Bronchial epithelial cell (primary cell): ENCODE measurements around the gene ETNK2. TPM values are rescaled to one million over a fixed set of nuclear protein-coding genes. Genes with fewer than 3 reads are reported as not detected.

Experiments
- DNase-seq: peaks from one replicate; pipeline ENCODE4 v3.0.0-alpha.2; 2010; ENCODE audit warnings: low read depth
- FAIRE-seq: peaks from 2 replicates; lab custom pipeline; 2011; peaks lifted over from hg19 to GRCh38; lab: Jason Lieb, UNC
- H3K27me3 ChIP-seq: 2 replicates; pipeline ENCODE4 v1.5.1; 2011; ENCODE audit warnings: low read length; ENCODE audit not compliant: control insufficient read depth, insufficient read depth
- H3K36me3 ChIP-seq: 2 replicates; pipeline ENCODE4 v1.5.1; 2011; ENCODE audit warnings: low read length; ENCODE audit not compliant: control insufficient read depth, insufficient read depth
- H3K4me3 ChIP-seq: 2 replicates; pipeline ENCODE4 v1.5.1; 2011; ENCODE audit warnings: mild to moderate bottlenecking, low read depth, low read length, control low read depth
- total RNA-seq: library from RNA; depleted of rRNA; stranded (reverse); fragments of >200 nt; gene quantifications from 2 replicates; pipeline ENCODE4 v1.2.1, GENCODE V29; 2014
- TF ChIP-seq, protein P1 (sequence below): IDR thresholded peaks from 2 replicates; pipeline ENCODE4 v1.5.1; 2011; ENCODE audit warnings: mild to moderate bottlenecking, moderate library complexity, low read length, control low read depth, inconsistent platforms; ENCODE audit not compliant: insufficient read depth, severe bottlenecking

Gene ETNK2
- total RNA-seq, 1 donor from 2014 or later, result 58.7 TPM

DNA sequence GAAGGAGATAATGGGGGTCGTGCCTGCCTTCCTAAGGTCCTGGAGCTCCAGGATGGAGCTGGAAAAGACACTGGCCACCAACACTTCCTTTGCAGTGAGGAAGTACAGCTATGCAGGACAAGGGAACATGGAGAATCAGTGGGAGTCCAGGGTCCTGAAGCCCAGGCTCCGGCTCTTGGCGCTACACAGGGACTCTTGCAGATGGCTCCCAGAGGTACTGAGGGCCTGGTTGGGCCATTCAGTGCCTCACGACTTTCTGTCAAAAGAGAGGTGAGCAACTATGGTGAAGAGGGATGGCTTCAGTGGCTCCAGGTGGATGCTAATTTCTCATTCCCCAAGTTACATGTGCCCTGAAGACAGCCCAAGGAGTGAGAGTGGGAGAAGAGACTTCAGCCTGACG lies 1.8 kb upstream of the ETNK2 start:
- Histone ChIP-seq H3K4me3 (no peak overlapping the region), H3K36me3 (no peaks in the 10 kb centered on the region), H3K27me3 (no peaks in the 10 kb centered on the region)
- no peak for DNase-seq
- TF ChIP-seq, protein P1, sequence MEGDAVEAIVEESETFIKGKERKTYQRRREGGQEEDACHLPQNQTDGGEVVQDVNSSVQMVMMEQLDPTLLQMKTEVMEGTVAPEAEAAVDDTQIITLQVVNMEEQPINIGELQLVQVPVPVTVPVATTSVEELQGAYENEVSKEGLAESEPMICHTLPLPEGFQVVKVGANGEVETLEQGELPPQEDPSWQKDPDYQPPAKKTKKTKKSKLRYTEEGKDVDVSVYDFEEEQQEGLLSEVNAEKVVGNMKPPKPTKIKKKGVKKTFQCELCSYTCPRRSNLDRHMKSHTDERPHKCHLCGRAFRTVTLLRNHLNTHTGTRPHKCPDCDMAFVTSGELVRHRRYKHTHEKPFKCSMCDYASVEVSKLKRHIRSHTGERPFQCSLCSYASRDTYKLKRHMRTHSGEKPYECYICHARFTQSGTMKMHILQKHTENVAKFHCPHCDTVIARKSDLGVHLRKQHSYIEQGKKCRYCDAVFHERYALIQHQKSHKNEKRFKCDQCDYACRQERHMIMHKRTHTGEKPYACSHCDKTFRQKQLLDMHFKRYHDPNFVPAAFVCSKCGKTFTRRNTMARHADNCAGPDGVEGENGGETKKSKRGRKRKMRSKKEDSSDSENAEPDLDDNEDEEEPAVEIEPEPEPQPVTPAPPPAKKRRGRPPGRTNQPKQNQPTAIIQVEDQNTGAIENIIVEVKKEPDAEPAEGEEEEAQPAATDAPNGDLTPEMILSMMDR, result no peak
- no peak for FAIRE-seq

DNA sequence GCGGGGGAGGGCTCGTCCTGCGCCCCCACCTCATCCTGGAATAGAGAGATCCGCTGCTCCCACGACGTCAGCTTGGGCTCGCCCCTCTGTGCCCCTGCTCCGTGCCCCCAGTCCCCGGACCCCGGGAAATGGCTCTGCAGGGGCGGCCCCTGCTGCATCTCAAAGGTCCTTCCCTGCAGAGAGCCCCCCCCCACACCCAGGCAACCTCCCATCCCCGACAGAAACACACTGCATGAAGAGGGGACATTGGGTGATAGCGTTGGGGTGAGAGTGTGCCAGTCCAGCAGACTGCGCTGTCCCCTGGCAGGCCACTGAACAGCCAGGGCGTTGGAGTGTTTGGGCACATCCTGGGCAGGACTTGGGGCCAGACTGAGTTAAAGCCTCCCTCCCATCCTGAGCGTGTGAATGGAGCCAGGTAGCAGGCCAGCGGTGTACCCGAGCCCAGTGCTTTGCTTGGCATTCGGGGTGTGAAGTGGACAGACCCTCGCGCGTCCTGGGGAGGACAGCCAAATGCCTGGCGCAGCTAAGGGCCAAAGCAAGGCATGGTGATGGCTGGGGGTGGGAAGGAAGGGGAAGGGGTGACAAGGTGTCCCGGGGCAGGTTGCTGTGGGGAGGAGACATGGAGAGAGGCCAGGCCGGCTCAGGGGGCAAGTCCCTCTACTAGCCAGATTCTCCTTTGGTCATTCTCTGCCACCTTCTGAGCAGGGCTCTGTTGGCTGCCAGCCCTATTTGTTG lies 633 bp upstream of the ETNK2 start:
- Histone ChIP-seq H3K36me3 (no peaks in the 10 kb centered on the region), H3K4me3 (peak overlapping the region; percentile 59), H3K27me3 (no peaks in the 10 kb centered on the region)
- TF ChIP-seq, protein P1, result no peak
- FAIRE-seq (no peak), DNase-seq (no peak)

DNA sequence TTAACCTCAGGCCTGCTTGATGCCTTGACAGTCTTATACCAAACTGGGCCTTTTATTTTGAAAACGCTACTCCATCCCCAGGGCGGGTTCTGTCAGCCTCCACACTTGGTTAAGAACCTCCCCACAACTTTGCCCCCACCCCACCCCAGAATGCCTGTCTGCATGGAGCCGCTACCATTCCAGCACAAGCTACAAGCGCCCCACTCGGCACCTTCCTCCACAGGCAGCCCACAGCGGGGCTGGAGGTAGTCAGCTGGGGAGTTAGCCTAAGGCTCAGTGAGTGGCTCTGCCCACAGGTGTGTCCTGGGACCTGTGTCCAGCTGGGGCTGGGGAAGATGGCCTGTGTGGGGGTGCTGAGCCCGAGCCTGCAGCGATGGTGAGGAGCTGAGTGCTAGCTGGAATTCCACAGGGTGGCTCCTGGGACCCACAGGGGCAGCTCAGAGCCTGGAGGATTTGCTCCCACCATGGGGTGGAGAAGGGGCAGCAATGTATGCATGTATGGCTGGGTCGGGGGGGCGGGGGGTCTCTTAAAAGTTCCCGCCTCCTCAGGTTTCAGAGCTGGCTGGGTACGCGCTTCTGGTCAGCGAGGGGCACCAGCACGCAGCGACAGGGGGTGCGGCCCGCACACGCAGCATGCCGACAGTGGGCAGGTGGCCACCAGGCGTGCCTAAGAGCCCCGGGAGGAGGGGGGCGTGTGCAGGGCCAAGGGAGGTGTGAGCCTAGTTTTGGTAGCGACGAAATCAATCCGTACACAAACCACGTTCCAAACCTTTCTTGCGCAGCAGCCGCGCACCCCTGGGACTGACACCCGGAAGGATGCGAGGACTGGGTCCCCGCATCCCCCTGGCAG lies 917 bp downstream of the ETNK2 start:
- Histone ChIP-seq H3K27me3 (no peaks in the 10 kb centered on the region), H3K36me3 (no peaks in the 10 kb centered on the region), H3K4me3 (peak overlapping the region; percentile 59)
- TF ChIP-seq, protein P1, result peak; percentile 9
- FAIRE-seq, result no peak
- DNase-seq, result no peak

DNA sequence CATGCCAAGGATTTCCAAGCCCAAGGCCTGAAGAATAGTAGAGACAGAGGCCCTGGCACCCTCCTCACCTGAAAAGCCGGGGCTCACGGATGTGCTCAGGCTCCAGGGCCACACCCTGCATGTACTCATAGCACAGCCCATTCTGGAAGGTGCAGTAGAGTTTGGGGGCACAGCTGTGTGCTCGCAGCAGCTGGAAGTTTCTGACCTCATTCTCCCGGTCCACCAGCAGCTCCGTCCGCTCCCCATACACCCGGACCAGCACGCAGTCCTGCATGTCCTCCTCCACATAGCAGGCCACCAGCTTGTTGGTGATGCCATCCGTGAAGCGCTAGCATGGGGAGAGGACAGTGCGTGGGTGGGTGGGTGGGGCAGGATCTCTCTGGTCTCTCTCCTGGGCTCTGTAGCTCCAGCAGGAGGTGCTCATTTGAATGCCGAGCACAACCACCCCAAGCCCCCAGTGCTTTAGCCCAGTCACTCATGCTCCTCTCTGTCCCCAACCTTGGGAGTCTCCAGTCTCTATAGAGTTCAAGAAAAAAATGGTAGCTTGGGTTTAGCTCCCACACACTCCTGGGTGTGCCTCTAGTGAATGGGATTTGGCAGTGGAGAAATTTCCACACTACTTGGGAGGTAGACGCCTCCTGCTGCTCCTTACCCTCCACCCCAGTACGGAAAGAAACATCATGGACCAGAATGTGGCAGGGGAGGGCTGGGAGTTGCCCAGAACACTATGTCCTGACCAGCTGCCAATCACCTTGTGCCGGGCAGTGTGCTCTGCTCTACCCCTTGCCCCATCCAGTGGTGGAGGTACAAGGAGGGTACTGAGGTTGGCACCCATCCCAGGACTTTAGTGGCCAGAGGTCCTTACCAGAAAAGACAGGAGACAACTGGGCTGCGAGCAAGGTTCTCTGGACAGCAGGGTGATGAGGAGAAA lies 1.9 kb downstream of the ETNK2 start:
- Histone ChIP-seq H3K36me3 (peaks cover 4% of the 10 kb centered on the region), H3K27me3 (no peaks in the 10 kb centered on the region), H3K4me3 (no peak overlapping the region)
- FAIRE-seq (no peak), DNase-seq (no peak)
- TF ChIP-seq, protein P1, result no peak

DNA sequence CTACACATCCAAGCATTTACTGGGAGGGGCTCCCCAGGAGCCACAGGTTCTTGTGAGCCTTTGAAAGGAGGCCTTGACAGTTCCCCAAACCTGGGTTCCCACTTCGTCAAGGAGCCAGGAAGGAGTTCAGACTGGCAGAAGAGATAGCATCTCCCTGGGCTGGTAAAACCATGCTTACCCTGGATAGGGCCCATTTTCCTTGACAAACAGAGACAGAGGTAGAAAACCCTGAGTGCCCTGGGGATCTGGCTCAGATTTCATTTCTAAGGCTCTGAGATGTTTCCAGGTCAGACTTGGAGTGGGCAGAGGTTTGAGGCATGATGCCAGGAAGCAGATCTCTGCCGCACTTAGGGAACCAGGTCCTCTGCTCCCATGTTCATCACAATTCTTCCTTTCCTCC lies 2.7 kb downstream of the ETNK2 start:
- TF ChIP-seq, protein P1, result no peak
- Histone ChIP-seq H3K27me3 (no peaks in the 10 kb centered on the region), H3K4me3 (no peak overlapping the region), H3K36me3 (peaks cover 4% of the 10 kb centered on the region)
- DNase-seq, result no peak
- FAIRE-seq, result no peak
